ENCODE data around the gene NOX5.

Gene NOX5

DNA sequence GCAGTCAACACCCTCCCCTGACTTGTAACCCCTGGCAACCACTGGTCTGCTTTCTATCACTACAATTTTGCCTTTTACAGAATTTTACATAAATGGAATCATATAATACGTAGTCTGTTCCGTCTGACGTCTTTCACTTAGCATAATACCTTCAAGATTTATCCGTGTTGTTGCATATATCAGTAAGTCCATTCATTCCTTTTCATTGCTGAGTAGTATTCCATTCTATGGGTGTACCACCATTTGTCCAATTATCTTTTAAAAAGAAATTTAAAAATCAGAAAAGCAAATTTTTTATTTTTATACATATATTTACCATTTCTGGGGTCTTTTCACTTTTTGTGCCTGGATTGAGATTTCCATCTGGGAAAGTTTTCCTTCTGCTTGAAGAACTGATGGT lies 35.5 kb downstream of the NOX5 start:
- H3K4me1 ChIP-seq (ENCODE audit: control insufficient read depth, insufficient read depth, low read length): no peaks in the 10 kb centered on the region
- H3K27ac ChIP-seq (ENCODE audit: insufficient read depth, low read depth, low read length, poor library complexity, severe bottlenecking): no peak overlapping the region
- WGBS, 2 experiments: 91 to 92% methylated on average over 4 of the region's 4 CpGs
- no peaks in the 10 kb centered on the region for H3K36me3 ChIP-seq (ENCODE audit: control insufficient read depth, insufficient read depth, low read length)
- H3K4me3 ChIP-seq (ENCODE audit: insufficient read depth, low read depth, low read length): no peak overlapping the region
- no peaks in the 10 kb centered on the region for H3K27me3 ChIP-seq (ENCODE audit: control insufficient read depth, insufficient read depth, low read length, poor library complexity, severe bottlenecking)
- no peaks in the 10 kb centered on the region for H3K9me3 ChIP-seq (ENCODE audit: control insufficient read depth, low read length)

DNA sequence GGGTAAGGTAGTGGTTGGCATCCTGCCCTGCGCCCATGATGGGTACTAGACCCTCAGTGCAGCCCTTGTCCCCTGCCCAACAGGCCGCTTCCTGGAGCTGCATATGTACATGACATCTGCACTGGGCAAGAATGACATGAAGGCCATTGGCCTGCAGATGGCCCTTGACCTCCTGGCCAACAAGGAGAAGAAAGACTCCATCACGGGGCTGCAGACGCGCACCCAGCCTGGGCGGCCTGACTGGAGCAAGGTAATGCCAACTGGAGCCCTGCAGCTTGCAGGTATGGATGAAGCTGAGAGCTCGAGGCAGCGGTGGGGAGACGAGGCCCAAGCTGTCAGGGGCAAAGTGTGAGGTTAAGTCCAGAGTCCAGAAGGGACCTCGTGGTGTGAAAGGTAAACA lies 40.8 kb downstream of the NOX5 start:
- 94 to 97% methylated on average over 10 of the region's 10 CpGs for WGBS, 2 experiments
- no peaks in the 10 kb centered on the region for H3K9me3 ChIP-seq (ENCODE audit: control insufficient read depth, low read length)
- no peak overlapping the region for H3K27ac ChIP-seq (ENCODE audit: insufficient read depth, low read depth, low read length, poor library complexity, severe bottlenecking)
- H3K36me3 ChIP-seq (ENCODE audit: control insufficient read depth, insufficient read depth, low read length): no peaks in the 10 kb centered on the region
- H3K27me3 ChIP-seq (ENCODE audit: control insufficient read depth, insufficient read depth, low read length, poor library complexity, severe bottlenecking): peaks cover 17% of the 10 kb centered on the region
- H3K4me1 ChIP-seq (ENCODE audit: control insufficient read depth, insufficient read depth, low read length): no peaks in the 10 kb centered on the region
- no peak overlapping the region for H3K4me3 ChIP-seq (ENCODE audit: insufficient read depth, low read depth, low read length)

- 63 to 66% methylated on average over 3 of the region's 3 CpGs for WGBS, 2 experiments
- Histone ChIP-seq H3K27ac (ENCODE audit: insufficient read depth, low read depth, low read length, poor library complexity, severe bottlenecking) (no peak overlapping the region), H3K36me3 (ENCODE audit: control insufficient read depth, insufficient read depth, low read length) (no peaks in the 10 kb centered on the region), H3K4me1 (ENCODE audit: control insufficient read depth, insufficient read depth, low read length) (no peaks in the 10 kb centered on the region), H3K27me3 (ENCODE audit: control insufficient read depth, insufficient read depth, low read length, poor library complexity, severe bottlenecking) (peaks cover 17% of the 10 kb centered on the region), H3K4me3 (ENCODE audit: insufficient read depth, low read depth, low read length) (no peak overlapping the region), H3K9me3 (ENCODE audit: control insufficient read depth, low read length) (no peaks in the 10 kb centered on the region)
These were observed 41.9 kb downstream of the NOX5 start for GRCh38 chr15:69056365-69056764.

- Histone ChIP-seq H3K36me3 (ENCODE audit: control insufficient read depth, insufficient read depth, low read length) (no peaks in the 10 kb centered on the region), H3K4me1 (ENCODE audit: control insufficient read depth, insufficient read depth, low read length) (no peaks in the 10 kb centered on the region), H3K9me3 (ENCODE audit: control insufficient read depth, low read length) (no peaks in the 10 kb centered on the region), H3K4me3 (ENCODE audit: insufficient read depth, low read depth, low read length) (no peak overlapping the region), H3K27me3 (ENCODE audit: control insufficient read depth, insufficient read depth, low read length, poor library complexity, severe bottlenecking) (peaks cover 17% of the 10 kb centered on the region), H3K27ac (ENCODE audit: insufficient read depth, low read depth, low read length, poor library complexity, severe bottlenecking) (no peak overlapping the region)
- 28 to 29% methylated on average over 17 to 18 of the region's 18 CpGs for WGBS, 2 experiments
These were observed 44.5 kb downstream of the NOX5 start for GRCh38 chr15:69058830-69059556.

GRCh38 chr15:69059557-69059943 lies 45.1 kb downstream of the NOX5 start:
- Histone ChIP-seq H3K27me3 (ENCODE audit: control insufficient read depth, insufficient read depth, low read length, poor library complexity, severe bottlenecking) (peaks cover 17% of the 10 kb centered on the region), H3K4me3 (ENCODE audit: insufficient read depth, low read depth, low read length) (no peak overlapping the region), H3K36me3 (ENCODE audit: control insufficient read depth, insufficient read depth, low read length) (no peaks in the 10 kb centered on the region), H3K27ac (ENCODE audit: insufficient read depth, low read depth, low read length, poor library complexity, severe bottlenecking) (no peak overlapping the region), H3K9me3 (ENCODE audit: control insufficient read depth, low read length) (no peaks in the 10 kb centered on the region), H3K4me1 (ENCODE audit: control insufficient read depth, insufficient read depth, low read length) (no peaks in the 10 kb centered on the region)
- WGBS, 2 experiments: 87 to 92% methylated on average over 9 of the region's 9 CpGs

- Histone ChIP-seq H3K27ac (ENCODE audit: insufficient read depth, low read depth, low read length, poor library complexity, severe bottlenecking) (no peak overlapping the region), H3K27me3 (ENCODE audit: control insufficient read depth, insufficient read depth, low read length, poor library complexity, severe bottlenecking) (peaks cover 17% of the 10 kb centered on the region), H3K36me3 (ENCODE audit: control insufficient read depth, insufficient read depth, low read length) (no peaks in the 10 kb centered on the region), H3K4me3 (ENCODE audit: insufficient read depth, low read depth, low read length) (no peak overlapping the region), H3K9me3 (ENCODE audit: control insufficient read depth, low read length) (no peaks in the 10 kb centered on the region), H3K4me1 (ENCODE audit: control insufficient read depth, insufficient read depth, low read length) (no peaks in the 10 kb centered on the region)
- WGBS, 2 experiments: 69 to 74% methylated on average over 6 of the region's 6 CpGs
These were observed 45.6 kb downstream of the NOX5 start for GRCh38 chr15:69060041-69060481.

- H3K4me3 ChIP-seq (ENCODE audit: insufficient read depth, low read depth, low read length): no peak overlapping the region
- H3K36me3 ChIP-seq (ENCODE audit: control insufficient read depth, insufficient read depth, low read length): no peaks in the 10 kb centered on the region
- WGBS, 2 experiments: 85 to 87% methylated on average over 4 of the region's 4 CpGs
- no peaks in the 10 kb centered on the region for H3K4me1 ChIP-seq (ENCODE audit: control insufficient read depth, insufficient read depth, low read length)
- peaks cover 17% of the 10 kb centered on the region for H3K27me3 ChIP-seq (ENCODE audit: control insufficient read depth, insufficient read depth, low read length, poor library complexity, severe bottlenecking)
- no peaks in the 10 kb centered on the region for H3K9me3 ChIP-seq (ENCODE audit: control insufficient read depth, low read length)
- H3K27ac ChIP-seq (ENCODE audit: insufficient read depth, low read depth, low read length, poor library complexity, severe bottlenecking): no peak overlapping the region
These were observed 46.2 kb downstream of the NOX5 start for GRCh38 chr15:69060744-69061143.

DNA sequence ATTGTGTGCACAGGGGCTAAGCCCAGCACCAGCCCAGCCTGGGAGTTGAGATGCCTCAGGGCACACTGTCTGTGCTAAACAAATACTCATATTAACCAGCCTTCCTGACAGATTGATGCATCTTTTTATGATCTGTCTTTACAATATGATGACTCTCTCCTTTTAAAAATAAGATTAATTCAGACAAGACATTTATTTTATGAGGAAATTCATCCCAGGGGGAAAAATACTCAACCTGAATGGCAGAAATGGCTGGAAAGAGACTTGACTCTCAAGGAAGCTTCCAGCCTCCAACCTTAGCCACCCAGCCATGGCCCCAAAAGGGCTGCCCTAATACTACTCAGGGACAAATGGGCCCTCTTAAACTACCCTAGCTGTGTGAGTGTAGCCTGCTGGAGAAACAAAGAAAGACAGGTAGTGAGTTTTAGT lies 46.9 kb downstream of the NOX5 start:
- H3K36me3 ChIP-seq (ENCODE audit: control insufficient read depth, insufficient read depth, low read length): no peaks in the 10 kb centered on the region
- no peak overlapping the region for H3K4me3 ChIP-seq (ENCODE audit: insufficient read depth, low read depth, low read length)
- no peaks in the 10 kb centered on the region for H3K4me1 ChIP-seq (ENCODE audit: control insufficient read depth, insufficient read depth, low read length)
- H3K9me3 ChIP-seq (ENCODE audit: control insufficient read depth, low read length): no peaks in the 10 kb centered on the region
- peaks cover 17% of the 10 kb centered on the region for H3K27me3 ChIP-seq (ENCODE audit: control insufficient read depth, insufficient read depth, low read length, poor library complexity, severe bottlenecking)
- no peak overlapping the region for H3K27ac ChIP-seq (ENCODE audit: insufficient read depth, low read depth, low read length, poor library complexity, severe bottlenecking)

GRCh38 chr15:69064649-69065048 lies 50.2 kb downstream of the NOX5 start:
- H3K4me3 ChIP-seq (ENCODE audit: insufficient read depth, low read depth, low read length): no peak overlapping the region
- no peaks in the 10 kb centered on the region for H3K4me1 ChIP-seq (ENCODE audit: control insufficient read depth, insufficient read depth, low read length)
- 80 to 87% methylated on average over 3 of the region's 3 CpGs for WGBS, 2 experiments
- no peaks in the 10 kb centered on the region for H3K9me3 ChIP-seq (ENCODE audit: control insufficient read depth, low read length)
- no peak overlapping the region for H3K27ac ChIP-seq (ENCODE audit: insufficient read depth, low read depth, low read length, poor library complexity, severe bottlenecking)
- H3K36me3 ChIP-seq (ENCODE audit: control insufficient read depth, insufficient read depth, low read length): no peaks in the 10 kb centered on the region
- no peaks in the 10 kb centered on the region for H3K27me3 ChIP-seq (ENCODE audit: control insufficient read depth, insufficient read depth, low read length, poor library complexity, severe bottlenecking)

- Histone ChIP-seq H3K27me3 (ENCODE audit: control insufficient read depth, insufficient read depth, low read length, poor library complexity, severe bottlenecking) (no peaks in the 10 kb centered on the region), H3K9me3 (ENCODE audit: control insufficient read depth, low read length) (no peaks in the 10 kb centered on the region), H3K36me3 (ENCODE audit: control insufficient read depth, insufficient read depth, low read length) (no peaks in the 10 kb centered on the region), H3K27ac (ENCODE audit: insufficient read depth, low read depth, low read length, poor library complexity, severe bottlenecking) (no peak overlapping the region), H3K4me3 (ENCODE audit: insufficient read depth, low read depth, low read length) (no peak overlapping the region), H3K4me1 (ENCODE audit: control insufficient read depth, insufficient read depth, low read length) (no peaks in the 10 kb centered on the region)
- WGBS, 2 experiments: 91 to 92% methylated on average over 9 of the region's 9 CpGs
These were observed 51.8 kb downstream of the NOX5 start for GRCh38 chr15:69066007-69066995.

All from ectodermal cell (in vitro differentiated cells).